Nasal cavity respiratory epithelium epithelial cell of viscerocranial mucosa (primary cell): ENCODE data around the gene GLRX5. TPM values are rescaled to one million over a fixed set of nuclear protein-coding genes. Genes with fewer than 3 reads are reported as not detected.

Source experiments
- total RNA-seq: library from RNA; depleted of rRNA; stranded (reverse); fragments of >200 nt; gene quantifications from 2 replicates; pipeline ENCODE4 v1.2.3, GENCODE V29; 2014

GLRX5 gene
- total RNA-seq, result 33.7 and 57.8 TPM in 2 replicates

DNA sequence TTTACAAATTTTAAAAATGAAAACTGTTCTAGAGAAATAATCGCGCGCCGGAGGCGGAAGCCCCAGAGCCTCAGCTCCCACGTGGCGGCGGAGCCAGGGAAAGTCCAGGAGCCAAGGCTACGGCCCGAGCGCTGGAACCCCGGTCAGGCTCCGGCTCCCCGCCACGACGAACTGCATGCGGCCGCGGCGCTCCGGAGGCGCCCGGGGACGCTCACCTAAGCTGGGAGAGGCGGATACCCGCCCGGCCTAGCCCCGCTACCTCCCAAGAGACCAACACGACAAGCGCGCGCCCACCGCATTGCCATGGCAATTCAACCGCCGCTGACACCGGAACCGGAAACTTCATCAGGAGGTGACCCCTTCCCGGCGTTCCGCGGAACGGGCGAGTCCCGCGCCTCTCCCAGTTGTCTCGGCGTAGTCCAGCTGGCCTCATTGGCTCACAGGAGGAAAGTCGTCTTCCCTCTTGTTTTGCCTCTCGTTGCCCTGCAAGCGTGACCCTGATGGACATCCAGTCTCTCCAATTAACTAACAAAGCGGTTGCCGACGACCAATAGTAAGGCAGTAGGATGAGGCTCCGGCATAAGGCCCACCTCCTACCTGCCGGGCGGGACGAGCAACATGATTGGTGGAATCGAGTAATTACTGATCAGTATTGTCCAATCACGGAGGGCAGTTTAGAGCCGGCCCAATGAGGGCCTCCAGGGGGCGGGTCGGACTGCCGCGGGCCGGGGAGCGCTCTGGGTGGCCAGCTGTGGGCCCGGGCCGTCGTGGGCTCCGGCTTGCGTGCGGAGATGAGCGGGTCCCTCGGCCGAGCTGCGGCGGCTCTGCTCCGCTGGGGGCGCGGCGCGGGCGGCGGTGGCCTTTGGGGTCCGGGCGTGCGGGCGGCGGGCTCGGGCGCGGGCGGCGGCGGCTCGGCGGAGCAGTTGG, at the start of gene GLRX5:
Gene GLRX5, plus strand, starts transcription at position 752 of the 927 bp plus-strand sequence. Its CDS starts 40 bp downstream, at position 792.

DNA sequence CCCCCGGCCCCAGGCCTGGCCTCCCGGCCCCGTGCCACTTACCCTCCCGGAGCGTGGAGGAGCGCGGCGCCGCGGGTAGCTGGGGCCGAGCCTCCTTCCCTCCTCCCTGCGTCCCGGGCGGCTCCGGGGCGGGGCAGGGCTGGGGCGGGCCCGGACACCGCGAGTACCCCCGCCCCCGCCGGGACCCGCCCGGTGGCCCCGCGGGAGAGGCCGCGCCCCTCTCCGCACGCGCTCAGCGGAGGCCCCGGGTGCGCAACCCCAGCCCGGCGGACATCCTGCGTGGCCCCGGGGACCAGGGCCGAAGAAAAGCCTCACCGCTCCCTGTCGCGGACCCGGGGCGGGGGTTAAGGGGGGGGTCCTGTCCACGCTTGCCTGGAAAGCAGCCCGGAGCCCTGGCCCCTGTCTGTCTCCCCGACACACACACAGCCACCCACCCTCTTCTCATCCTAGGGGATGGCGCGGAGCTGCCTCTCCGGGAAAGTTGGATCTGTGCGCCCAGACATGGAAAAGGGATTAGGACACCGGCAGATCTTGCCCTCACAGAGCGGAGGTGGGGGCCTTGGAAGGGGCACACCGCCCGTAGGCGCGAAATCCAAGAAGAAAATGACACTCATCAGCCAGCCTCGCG, 18.2 kb upstream of the GLRX5 start, which contains the start of gene SYNE3:
Gene SYNE3, minus strand, starts transcription at position 97 of the 628 bp plus-strand sequence. CDS start 40,829 bp downstream, outside the sequence.

Other genes with a start within 250 kb of the GLRX5 start
- gene CLMN, start 215.1 kb upstream of the GLRX5 start, total RNA-seq, result 5.8 and 8.2 TPM in 2 replicates
- 4.8 and 5.5 TPM in 2 replicates for gene SYNE3, start 18.4 kb upstream of the GLRX5 start, total RNA-seq
- not detected in 2 replicates for gene TCL1B, start 151.4 kb downstream of the GLRX5 start, total RNA-seq
- gene TCL1A, start 179.1 kb downstream of the GLRX5 start, total RNA-seq, result not detected in 2 replicates